DOHH2 (cell line): Measurements from ENCODE around the gene ASXL2.

Source experiments
- H3F3A ChIP-seq: fragments of 200-600 bp; sonication (generic), shearing (Covaris generic); 2 replicates; pipeline ENCODE4 v1.6.0; 2016; ENCODE audit warnings: antibody characterized with exemption, mild to moderate bottlenecking; ENCODE audit not compliant: control insufficient read depth, insufficient read depth
- H3K27ac ChIP-seq: fragments of 200-600 bp; sonication (generic); 2 replicates; pipeline ENCODE4 v1.5.1; 2014; ENCODE audit warnings: low read depth, mild to moderate bottlenecking, low read length, moderate library complexity
- H3K27me3 ChIP-seq: fragments of 200-600 bp; sonication (generic); 2 replicates; pipeline ENCODE4 v1.6.1; 2014; ENCODE audit warnings: mild to moderate bottlenecking, low read length, mixed read lengths; ENCODE audit not compliant: control insufficient read depth
- H3K36me3 ChIP-seq: fragments of 200-600 bp; sonication (generic); 2 replicates; pipeline ENCODE4 v1.6.1; 2014; ENCODE audit warnings: mild to moderate bottlenecking, low read length, moderate library complexity, mixed read lengths; ENCODE audit not compliant: control insufficient read depth
- H3K4me1 ChIP-seq: fragments of 200-600 bp; sonication (generic); 2 replicates; pipeline ENCODE4 v1.6.1; 2014; ENCODE audit warnings: mild to moderate bottlenecking, low read length, mixed read lengths; ENCODE audit not compliant: control insufficient read depth
- H3K4me2 ChIP-seq: fragments of 200-600 bp; sonication (generic); 2 replicates; pipeline ENCODE4 v1.6.0; 2014; ENCODE audit warnings: mild to moderate bottlenecking, low read length, moderate library complexity
- H3K4me3 ChIP-seq: fragments of 200-600 bp; sonication (generic); 2 replicates; pipeline ENCODE4 v1.5.1; 2014; ENCODE audit warnings: mild to moderate bottlenecking, low read length, mixed read lengths
- H3K79me2 ChIP-seq: fragments of 200-600 bp; sonication (generic); 2 replicates; pipeline ENCODE4 v1.6.1; 2014; ENCODE audit warnings: mild to moderate bottlenecking, low read length, mixed read lengths; ENCODE audit not compliant: control insufficient read depth
- H3K9me2 ChIP-seq: fragments of 200-600 bp; sonication (generic); replicated peaks from 2 replicates; pipeline ENCODE4 v1.6.1; 2014; ENCODE audit warnings: mild to moderate bottlenecking, low read length, mixed read lengths; ENCODE audit not compliant: control insufficient read depth
- H3K9me3 ChIP-seq: fragments of 200-600 bp; sonication (generic); 2 replicates; pipeline ENCODE4 v1.6.1; 2014; ENCODE audit warnings: antibody characterized with exemption, low read length, mixed read lengths; ENCODE audit not compliant: control insufficient read depth, insufficient read depth
- H4K20me1 ChIP-seq: fragments of 200-600 bp; sonication (generic); 2 replicates; pipeline ENCODE4 v1.6.0; 2014; ENCODE audit warnings: low read depth, mild to moderate bottlenecking, antibody characterized with exemption, low read length, moderate library complexity; ENCODE audit not compliant: control insufficient read depth, insufficient read depth
- EZH2phosphoT487 ChIP-seq: fragments of 200-600 bp; sonication (generic); IDR thresholded peaks from 2 replicates; pipeline ENCODE4 v1.6.1; 2017; ENCODE audit warnings: borderline replicate concordance, mild to moderate bottlenecking, antibody characterized with exemption, low read length, moderate library complexity, mixed read lengths
- TF ChIP-seq, protein P1 (sequence below): fragments of 200-600 bp; sonication (generic); IDR thresholded peaks from one replicate; pipeline ENCODE4 v1.5.1; 2014; ENCODE audit warnings: antibody characterized with exemption, mild to moderate bottlenecking, low read depth, low read length; ENCODE audit not compliant: poor library complexity, severe bottlenecking

ASXL2 gene

DNA sequence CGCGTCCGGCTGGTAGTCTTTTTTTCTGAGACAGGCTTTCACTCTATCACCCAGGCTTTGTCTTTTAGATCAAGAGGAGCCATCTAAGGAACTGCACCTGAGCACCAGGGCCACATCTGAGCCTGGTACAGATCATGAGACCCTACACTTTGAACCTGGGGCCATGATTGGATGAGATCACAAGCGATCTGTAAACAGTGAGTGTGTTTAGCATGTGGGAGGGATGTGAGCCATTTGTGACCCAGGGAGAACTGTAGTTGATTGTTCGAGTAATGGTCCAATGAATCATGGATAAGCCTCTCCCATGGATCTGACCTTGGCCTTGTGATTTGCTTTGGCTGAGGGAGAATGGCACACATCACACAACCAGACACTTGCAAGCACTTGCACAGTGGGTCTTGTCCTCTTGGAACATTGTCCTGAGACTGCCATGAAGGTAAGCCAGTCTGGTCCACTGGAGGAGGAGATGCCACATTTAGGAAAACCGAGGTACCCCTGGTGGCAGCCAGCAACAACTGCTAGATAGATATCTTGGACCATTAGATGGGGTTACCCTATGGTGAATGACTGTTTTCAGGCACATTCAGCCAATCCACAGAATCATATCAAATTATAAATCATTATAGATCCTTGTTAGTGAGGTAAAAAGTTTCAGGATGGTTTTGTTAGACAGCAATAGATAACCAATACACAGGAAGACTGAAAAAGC, 185.4 kb downstream of the ASXL2 start:
- Histone ChIP-seq H3K4me3 (no peak overlapping the region), H3F3A (no peaks in the 10 kb centered on the region), H3K9me2 (no peaks in the 10 kb centered on the region), H3K36me3 (no peaks in the 10 kb centered on the region), H3K27ac (no peak overlapping the region), H3K9me3 (no peaks in the 10 kb centered on the region), H3K4me2 (no peak overlapping the region), H4K20me1 (no peaks in the 10 kb centered on the region), H3K79me2 (no peaks in the 10 kb centered on the region), H3K27me3 (peaks cover 4% of the 10 kb centered on the region; the same call in 1 of the 2 replicates), H3K4me1 (no peaks in the 10 kb centered on the region)
- TF ChIP-seq, protein P1, sequence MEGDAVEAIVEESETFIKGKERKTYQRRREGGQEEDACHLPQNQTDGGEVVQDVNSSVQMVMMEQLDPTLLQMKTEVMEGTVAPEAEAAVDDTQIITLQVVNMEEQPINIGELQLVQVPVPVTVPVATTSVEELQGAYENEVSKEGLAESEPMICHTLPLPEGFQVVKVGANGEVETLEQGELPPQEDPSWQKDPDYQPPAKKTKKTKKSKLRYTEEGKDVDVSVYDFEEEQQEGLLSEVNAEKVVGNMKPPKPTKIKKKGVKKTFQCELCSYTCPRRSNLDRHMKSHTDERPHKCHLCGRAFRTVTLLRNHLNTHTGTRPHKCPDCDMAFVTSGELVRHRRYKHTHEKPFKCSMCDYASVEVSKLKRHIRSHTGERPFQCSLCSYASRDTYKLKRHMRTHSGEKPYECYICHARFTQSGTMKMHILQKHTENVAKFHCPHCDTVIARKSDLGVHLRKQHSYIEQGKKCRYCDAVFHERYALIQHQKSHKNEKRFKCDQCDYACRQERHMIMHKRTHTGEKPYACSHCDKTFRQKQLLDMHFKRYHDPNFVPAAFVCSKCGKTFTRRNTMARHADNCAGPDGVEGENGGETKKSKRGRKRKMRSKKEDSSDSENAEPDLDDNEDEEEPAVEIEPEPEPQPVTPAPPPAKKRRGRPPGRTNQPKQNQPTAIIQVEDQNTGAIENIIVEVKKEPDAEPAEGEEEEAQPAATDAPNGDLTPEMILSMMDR: no peak
- TF ChIP-seq EZH2phosphoT487: no peak

DNA sequence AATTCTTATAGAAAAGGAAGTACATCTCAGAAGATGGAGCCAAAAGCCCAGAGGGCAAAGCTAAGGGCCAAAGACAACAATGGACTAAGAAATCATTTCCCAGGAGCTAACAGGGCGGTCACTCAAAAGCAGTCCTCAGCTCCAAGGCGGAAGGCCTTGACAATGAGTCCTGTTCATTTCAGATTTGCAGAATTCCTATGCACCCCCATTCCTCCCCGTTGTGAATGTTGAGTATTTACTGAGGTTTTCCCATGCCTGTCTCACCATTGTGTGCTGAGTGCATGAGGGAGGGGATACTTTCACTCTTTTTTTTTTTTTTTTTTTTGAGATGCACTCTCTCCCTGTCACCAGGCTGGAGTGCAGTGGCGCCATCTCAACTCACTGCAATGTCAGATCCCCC, 186.1 kb downstream of the ASXL2 start:
- no peak for TF ChIP-seq EZH2phosphoT487
- TF ChIP-seq, protein P1: no peak
- Histone ChIP-seq H3K4me2 (no peak overlapping the region), H3K36me3 (no peaks in the 10 kb centered on the region), H3K9me3 (no peaks in the 10 kb centered on the region), H3K4me3 (no peak overlapping the region), H3F3A (no peaks in the 10 kb centered on the region), H3K9me2 (no peaks in the 10 kb centered on the region), H3K79me2 (no peaks in the 10 kb centered on the region), H4K20me1 (no peaks in the 10 kb centered on the region), H3K27ac (no peak overlapping the region), H3K27me3 (no peaks in the 10 kb centered on the region; the same call in 1 of the 2 replicates), H3K4me1 (no peaks in the 10 kb centered on the region)

DNA sequence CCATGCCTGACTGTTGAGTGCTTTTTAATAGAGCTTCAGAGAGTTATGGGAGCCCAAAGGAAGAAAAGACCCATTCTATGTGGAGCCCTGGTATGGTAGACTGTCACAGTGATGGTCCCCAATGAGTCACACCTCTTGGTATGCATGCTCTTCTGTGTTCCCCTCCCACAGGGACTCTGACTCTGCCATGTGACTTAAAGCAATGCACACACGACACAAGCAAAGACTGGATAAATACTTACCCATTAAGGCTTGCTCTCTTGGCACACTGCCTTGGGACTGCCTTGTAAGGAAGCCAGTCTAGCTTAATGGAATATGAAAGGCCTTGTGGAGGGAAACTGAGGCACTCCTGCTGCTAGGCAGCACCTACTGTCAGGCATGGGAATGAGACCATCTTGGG, 188.2 kb downstream of the ASXL2 start:
- no peak overlapping the region for H3K4me2 ChIP-seq
- no peaks in the 10 kb centered on the region for H3K79me2 ChIP-seq
- H3K9me2 ChIP-seq: no peaks in the 10 kb centered on the region
- H3K4me1 ChIP-seq: no peaks in the 10 kb centered on the region
- no peaks in the 10 kb centered on the region for H3K36me3 ChIP-seq
- H3K9me3 ChIP-seq: no peaks in the 10 kb centered on the region
- H3F3A ChIP-seq: no peaks in the 10 kb centered on the region
- 0 out of 2 replicates have a peak, but pooled peaks cover 4% of the 10 kb centered on the region for H3K27me3 ChIP-seq
- H4K20me1 ChIP-seq: no peaks in the 10 kb centered on the region
- H3K4me3 ChIP-seq: no peak overlapping the region
- no peak overlapping the region for H3K27ac ChIP-seq
- TF ChIP-seq EZH2phosphoT487: no peak
- TF ChIP-seq, protein P1: no peak
